H1 (cell line): ENCODE data around the gene NOL9. TPM values are rescaled to one million over a fixed set of nuclear protein-coding genes. Genes with fewer than 3 reads are reported as not detected.

Experiments used
- CTCF ChIA-PET: fragments of 300-600 bp; sonication (Branson Sonifier 250); formaldehyde crosslinking; loops from one replicate; lab custom pipeline; 2021; ENCODE audit not compliant: partially characterized antibody; lab: Charles Lee
- POLR2A ChIA-PET: fragments of 300-600 bp; sonication (Branson Sonifier 250); formaldehyde crosslinking; loops from one replicate; lab custom pipeline; 2021; ENCODE audit warnings: inconsistent platforms; ENCODE audit not compliant: partially characterized antibody; lab: Charles Lee
- DNase-seq, 2 experiments: peaks; one replicate each; pipeline versions ENCODE4 v3.0.0 to v3.0.0-alpha.2; 2010 to 2022; ENCODE audit warnings: low spot score in 2 of 2, low read depth in 1 of 2, mixed read lengths in 1 of 2
- FAIRE-seq: peaks from 2 replicates; lab custom pipeline; 2011; peaks lifted over from hg19 to GRCh38; lab: Jason Lieb, UNC
- H2AFZ ChIP-seq: 2 replicates; pipeline ENCODE4 v1.8.1; 2012; ENCODE audit warnings: low read length, inconsistent platforms
- H2AK5ac ChIP-seq: 2 replicates; pipeline ENCODE4 v1.6.1; 2013; ENCODE audit warnings: low read depth, low read length
- H2BK120ac ChIP-seq: replicated peaks from 2 replicates; pipeline ENCODE3; 2013; ENCODE audit warnings: low read depth, low read length, inconsistent platforms
- H2BK12ac ChIP-seq: 2 replicates; pipeline ENCODE4 v1.6.1; 2013; ENCODE audit warnings: low read depth, low read length
- H2BK15ac ChIP-seq: 2 replicates; pipeline ENCODE4 v1.6.1; 2013; ENCODE audit warnings: low read length
- H2BK20ac ChIP-seq: 2 replicates; pipeline ENCODE4 v1.6.1; 2013; ENCODE audit warnings: low read length
- H2BK5ac ChIP-seq: 2 replicates; pipeline ENCODE4 v1.6.1; 2013; ENCODE audit warnings: low read depth, low read length
- H3K14ac ChIP-seq: 2 replicates; pipeline ENCODE4 v1.6.1; 2013; ENCODE audit warnings: inconsistent platforms; ENCODE audit not compliant: insufficient read length
- H3K18ac ChIP-seq: 2 replicates; pipeline ENCODE4 v1.6.1; 2013; ENCODE audit warnings: low read length; ENCODE audit errors: extremely low read depth
- H3K23ac ChIP-seq: 2 replicates; pipeline ENCODE4 v1.6.1; 2013; ENCODE audit warnings: inconsistent platforms; ENCODE audit not compliant: insufficient read length
- H3K23me2 ChIP-seq: 2 replicates; pipeline ENCODE4 v1.6.1; 2013; ENCODE audit warnings: low read depth, low read length
- H3K27ac ChIP-seq: 2 replicates; pipeline ENCODE4 v1.6.1; 2011; ENCODE audit warnings: low read depth, low read length, inconsistent platforms
- H3K27me3 ChIP-seq, 4 experiments: replicated peaks in 1 of 4; 1 replicate in 1 of 4; 2 replicates in 3 of 4; pipeline versions ENCODE4 v1.6.1 to v1.8.1; 2011 to 2013; ENCODE audit warnings: low read length in 3 of 4, mild to moderate bottlenecking in 3 of 4, inconsistent platforms in 2 of 4, mixed read lengths in 2 of 4, moderate library complexity in 1 of 4; ENCODE audit not compliant: control insufficient read depth in 3 of 4, insufficient read depth in 3 of 4; ENCODE audit errors: extremely low read depth in 1 of 4
- H3K36me3 ChIP-seq, 4 experiments: 2 replicates each; pipeline versions ENCODE4 v1.6.1 to v1.8.1; 2011 to 2013; ENCODE audit warnings: mild to moderate bottlenecking in 4 of 4, low read length in 3 of 4, moderate library complexity in 2 of 4, control low read depth in 1 of 4, inconsistent platforms in 1 of 4; ENCODE audit not compliant: insufficient read depth in 4 of 4, control insufficient read depth in 2 of 4
- H3K4ac ChIP-seq: replicated peaks from 2 replicates; pipeline ENCODE3; 2013; ENCODE audit warnings: low read length, low read depth, mixed read lengths, inconsistent platforms; ENCODE audit not compliant: insufficient read length
- H3K4me1 ChIP-seq, 4 experiments: replicated peaks in 1 of 4; 1 replicate in 1 of 4; 2 replicates in 3 of 4; pipeline versions ENCODE4 v1.6.1 to v1.8.1; 2011 to 2013; ENCODE audit warnings: low read length in 3 of 4, inconsistent platforms in 2 of 4, mixed read lengths in 1 of 4; ENCODE audit not compliant: insufficient read depth in 4 of 4, control insufficient read depth in 3 of 4
- H3K4me2 ChIP-seq, 2 experiments: 2 replicates each; pipeline versions ENCODE4 v1.6.1 to v1.8.1; 2011 to 2013; ENCODE audit warnings: low read depth in 2 of 2, low read length in 2 of 2, control low read depth in 1 of 2, inconsistent platforms in 1 of 2, mild to moderate bottlenecking in 1 of 2; ENCODE audit not compliant: insufficient read depth in 1 of 2
- H3K4me3 ChIP-seq, 4 experiments: fragments of 200-600, 300-600 bp in 1 of 4; sonication (generic), shearing (Covaris generic), sonication (Bioruptor Twin) in 1 of 4; 2 replicates each; pipeline versions ENCODE4 v1.5.1 to v1.8.1; 2011 to 2016; ENCODE audit warnings: low read length in 4 of 4, low read depth in 3 of 4, control low read depth in 2 of 4, inconsistent platforms in 2 of 4, mild to moderate bottlenecking in 2 of 4, mixed read lengths in 1 of 4, moderate library complexity in 1 of 4; ENCODE audit not compliant: insufficient read depth in 2 of 4; ENCODE audit errors: extremely low read depth in 1 of 4
- H3K56ac ChIP-seq: replicated peaks from 2 replicates; pipeline ENCODE3; 2013; ENCODE audit warnings: low read depth, mild to moderate bottlenecking, mixed read lengths, low read length, inconsistent platforms; ENCODE audit not compliant: insufficient read length
- H3K79me1 ChIP-seq: 2 replicates; pipeline ENCODE4 v1.6.1; 2013; ENCODE audit warnings: low read depth, low read length, control low read depth
- H3K79me2 ChIP-seq, 2 experiments: 2 replicates each; pipeline versions ENCODE4 v1.6.1 to v1.8.1; 2012 to 2013; ENCODE audit warnings: low read length in 2 of 2, mild to moderate bottlenecking in 2 of 2, inconsistent platforms in 1 of 2; ENCODE audit not compliant: insufficient read depth in 2 of 2, control insufficient read depth in 1 of 2
- H3K9ac ChIP-seq, 4 experiments: replicated peaks in 1 of 4; 1 replicate in 1 of 4; 2 replicates in 3 of 4; pipeline versions ENCODE4 v1.6.1 to v1.8.1; 2011 to 2013; ENCODE audit warnings: low read depth in 3 of 4, low read length in 3 of 4, control low read depth in 2 of 4, mild to moderate bottlenecking in 2 of 4, moderate library complexity in 2 of 4, inconsistent platforms in 1 of 4; ENCODE audit errors: extremely low read depth in 1 of 4
- H3K9me3 ChIP-seq, 2 experiments: 2 replicates each; pipeline versions ENCODE4 v1.6.1 to v1.8.1; 2012 to 2013; ENCODE audit warnings: mild to moderate bottlenecking in 2 of 2, moderate library complexity in 2 of 2, control low read depth in 1 of 2, inconsistent platforms in 1 of 2, low read depth in 1 of 2, low read length in 1 of 2, mixed read lengths in 1 of 2; ENCODE audit not compliant: insufficient read depth in 2 of 2
- H4K20me1 ChIP-seq, 2 experiments: replicated peaks in 1 of 2; 2 replicates each; pipeline versions ENCODE3 to v1.8.1; 2011 to 2013; ENCODE audit warnings: inconsistent platforms in 2 of 2, low read length in 2 of 2, mild to moderate bottlenecking in 1 of 2; ENCODE audit not compliant: insufficient read depth in 2 of 2, control insufficient read depth in 1 of 2
- H4K5ac ChIP-seq: 2 replicates; pipeline ENCODE4 v1.6.1; 2013; ENCODE audit warnings: low read length, low read depth, mixed read lengths, inconsistent platforms; ENCODE audit not compliant: insufficient read length
- H4K8ac ChIP-seq: 2 replicates; pipeline ENCODE4 v1.8.0; 2013; ENCODE audit warnings: mild to moderate bottlenecking, moderate library complexity, low read length, inconsistent platforms; ENCODE audit not compliant: insufficient read depth; ENCODE audit errors: extremely low read depth
- H4K91ac ChIP-seq: replicated peaks from 2 replicates; pipeline ENCODE3; 2013; ENCODE audit warnings: low read length, mixed read lengths, inconsistent platforms; ENCODE audit not compliant: insufficient read length
- BCL11A ChIP-seq, 2 experiments: IDR thresholded peaks; one replicate each; pipeline ENCODE4 v1.6.1; 2011; ENCODE audit warnings: low read depth in 2 of 2, low read length in 2 of 2, mild to moderate bottlenecking in 2 of 2
- CBX8 ChIP-seq: fragments of 300-800, 300-1000 bp; sonication (generic); IDR thresholded peaks from 2 replicates; pipeline ENCODE4 v1.7.1; 2016; ENCODE audit warnings: low read depth, low read length, borderline replicate concordance
- EGR1 ChIP-seq: IDR thresholded peaks from 2 replicates; pipeline ENCODE4 v1.6.1; 2011; ENCODE audit warnings: low read depth, low read length, borderline replicate concordance
- FOSL1 ChIP-seq: IDR thresholded peaks from 2 replicates; pipeline ENCODE4 v1.6.1; 2011; ENCODE audit warnings: mild to moderate bottlenecking, low read depth, low read length, moderate library complexity; ENCODE audit not compliant: insufficient read depth
- GTF2F1 ChIP-seq: IDR thresholded peaks from 2 replicates; pipeline ENCODE4 v1.6.1; 2012; ENCODE audit warnings: low read depth, low read length, improper control_type of control experiment, borderline replicate concordance
- HDAC2 ChIP-seq, 2 experiments: fragments of 300-600 bp in 1 of 2; sonication (generic) in 1 of 2; IDR thresholded peaks; 2 replicates each; pipeline ENCODE4 v1.6.1; 2011 to 2012; ENCODE audit warnings: low read depth in 2 of 2, low read length in 2 of 2, mild to moderate bottlenecking in 2 of 2, moderate library complexity in 2 of 2, borderline replicate concordance in 1 of 2, inconsistent platforms in 1 of 2
- HDAC6 ChIP-seq: IDR thresholded peaks from one replicate; pipeline ENCODE4 v1.7.1; 2012; ENCODE audit warnings: low read depth, mild to moderate bottlenecking, inconsistent platforms, low read length, moderate library complexity
- NANOG ChIP-seq: IDR thresholded peaks from 2 replicates; pipeline ENCODE4 v1.6.1; 2011; ENCODE audit warnings: low read length, low read depth, mild to moderate bottlenecking, inconsistent platforms; ENCODE audit not compliant: insufficient read depth, poor library complexity, severe bottlenecking
- POLR2A ChIP-seq, 2 experiments: IDR thresholded peaks; 1 replicate in 1 of 2; 2 replicates in 1 of 2; pipeline ENCODE4 v1.6.1; 2011; ENCODE audit warnings: low read depth in 2 of 2, low read length in 2 of 2, mild to moderate bottlenecking in 2 of 2; ENCODE audit errors: control extremely low read depth in 1 of 2
- RFX5 ChIP-seq: IDR thresholded peaks from 2 replicates; pipeline ENCODE4 v1.6.1; 2011; ENCODE audit warnings: low read depth, low read length, improper control_type of control experiment, borderline replicate concordance
- SIRT6 ChIP-seq: IDR thresholded peaks from one replicate; pipeline ENCODE4 v1.7.1; 2012; ENCODE audit warnings: low read length, inconsistent platforms
- SRF ChIP-seq: IDR thresholded peaks from 2 replicates; pipeline ENCODE4 v1.6.1; 2011; ENCODE audit warnings: mild to moderate bottlenecking, low read depth, low read length, moderate library complexity
- TBP ChIP-seq: IDR thresholded peaks from 2 replicates; pipeline ENCODE4 v1.6.1; 2011; ENCODE audit warnings: low read depth, low read length, improper control_type of control experiment
- WGBS, 2 experiments: shearing (Covaris generic) in 1 of 2; methylation state at CpG; one replicate each; pipeline versions ENCODE4 v1.1.6 to v1.1.7; 2013 to 2015; ENCODE audit warnings: low lambda C conversion rate in 2 of 2, mixed read lengths in 2 of 2, inconsistent platforms in 1 of 2, low coverage in 1 of 2, missing lambda C conversion rate in 1 of 2; ENCODE audit not compliant: insufficient replicate concordance in 2 of 2, insufficient coverage in 1 of 2, insufficient read length in 1 of 2; ENCODE audit errors: extremely low coverage in 1 of 2, missing lambda C conversion rate in 1 of 2; 5-methylcytosine and 5-hydroxymethylcytosine counted together
- polyA plus RNA-seq, 7 experiments: library from polyadenylated mRNA; depleted of rRNA in 3 of 7; stranded (reverse) in 5 of 7; unstranded in 2 of 7; fragments of >200 nt in 5 of 7; fragments of 200-250 nt in 2 of 7; gene quantifications; 1 replicate in 5 of 7; 2 replicates in 1 of 7; 4 replicates in 1 of 7; pipeline versions ENCODE4 v1.2.1 to v1.2.3, GENCODE V29; 2011 to 2013; ENCODE audit warnings: missing spikeins in 2 of 7, mixed read lengths in 2 of 7
- total RNA-seq: library from RNA; stranded (reverse); fragmentation: NEBNext Ultra II Directional; extraction: Animal tissue kit (Norgen Biotek cat#: 25700); gene quantifications from 2 replicates; pipeline ENCODE4 v1.2.1, GENCODE V29; 2021
- TF ChIP-seq, protein P1 (sequence below): IDR thresholded peaks from 2 replicates; pipeline ENCODE4 v1.6.1; 2011; ENCODE audit warnings: low read depth, mild to moderate bottlenecking, low read length; ENCODE audit not compliant: insufficient read depth

NOL9 gene
- total and polyA plus RNA-seq, 2 of the 8 experiments (the other 6 are each of a cell fraction or from before 2014, with no cell fraction given) = 17.1 to 38.1 TPM

DNA sequence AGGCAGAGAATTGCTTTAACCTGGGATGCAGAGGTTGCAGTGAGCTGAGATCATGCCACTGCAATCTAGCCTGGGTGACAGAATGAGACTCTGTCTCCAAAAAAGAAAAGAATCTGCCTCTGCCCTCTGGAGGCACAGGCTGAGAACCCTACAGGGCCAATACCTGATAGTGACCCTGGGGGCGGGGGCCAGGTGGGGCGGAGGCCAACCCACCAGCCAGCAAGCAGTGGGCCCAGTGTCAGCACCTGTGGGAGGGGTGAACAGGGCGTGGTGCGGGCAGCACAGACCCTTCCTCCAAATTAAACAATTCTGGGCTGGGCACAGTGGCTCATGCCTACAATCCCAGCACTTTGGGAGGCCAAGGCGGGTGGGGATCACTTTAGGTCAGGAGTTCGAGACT is 43.8 kb downstream of the NOL9 start:
- ChIA-PET CTCF (interaction anchor here (1.0 to 1.2 kb wide), 2 partner anchors 73 to 90 kb away, joined by 3 read pairs; no protein-coding TSS in a partner anchor), POLR2A (no interaction called here)
- Histone ChIP-seq H3K56ac (no peak overlapping the region), H2BK15ac (no peak overlapping the region), H4K20me1 (no peaks in the 10 kb centered on the region), H2BK12ac (no peak overlapping the region), H3K23ac (no peak overlapping the region), H3K27me3 (no peaks in the 10 kb centered on the region), H3K27ac (no peak overlapping the region), H3K4me1 (no peaks in the 10 kb centered on the region; a peak in 3 of 7 replicates), H2AFZ (no peak overlapping the region), H4K5ac (no peak overlapping the region), H2AK5ac (no peak overlapping the region), H2BK120ac (no peak overlapping the region), H3K4me2 (no peak overlapping the region), H4K91ac (no peak overlapping the region), H3K4ac (no peak overlapping the region), H3K18ac (no peak overlapping the region), H3K9me3 (no peaks in the 10 kb centered on the region), H4K8ac (no peak overlapping the region), H2BK20ac (no peak overlapping the region), H3K79me1 (no peaks in the 10 kb centered on the region), H3K4me3 (no peak overlapping the region), H3K23me2 (no peaks in the 10 kb centered on the region), H3K36me3 (no peaks in the 10 kb centered on the region), H3K9ac (no peak overlapping the region), H3K14ac (no peak overlapping the region), H2BK5ac (no peak overlapping the region), H3K79me2 (no peaks in the 10 kb centered on the region)
- 83% methylated on average over 3 of the region's 6 CpGs; no CpG with 5 or more reads in 1 of the 2 experiments for WGBS, 2 experiments
- FAIRE-seq (no peak), DNase-seq (no peak)
- TF ChIP-seq HDAC6 (no peak), GTF2F1 (no peak), TBP (no peak), EGR1 (no peak), SRF (no peak), SIRT6 (no peak), RFX5 (no peak), CBX8 (no peak), HDAC2 (IDR thresholded peaks at IDR 0.05; ENCODE audit: borderline replicate concordance in 1 of 2, low read depth in 2 of 2, low read length in 2 of 2) (no peak), POLR2A (IDR thresholded peaks at IDR 0.05; ENCODE audit: control extremely low read depth in 1 of 2, low read depth in 2 of 2, low read length in 2 of 2) (no peak), NANOG (no peak), BCL11A (IDR thresholded peaks at IDR 0.05; ENCODE audit: low read depth in 2 of 2, low read length in 2 of 2) (no peak), FOSL1 (no peak)
- TF ChIP-seq, protein P1, sequence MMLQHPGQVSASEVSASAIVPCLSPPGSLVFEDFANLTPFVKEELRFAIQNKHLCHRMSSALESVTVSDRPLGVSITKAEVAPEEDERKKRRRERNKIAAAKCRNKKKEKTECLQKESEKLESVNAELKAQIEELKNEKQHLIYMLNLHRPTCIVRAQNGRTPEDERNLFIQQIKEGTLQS = no peak
